Left lung (tissue), 10 donors: ENCODE data around the gene DCAF15. TPM values are rescaled to one million over a fixed set of nuclear protein-coding genes. Genes with fewer than 3 reads are reported as not detected.

ENCODE experiments used
- ATAC-seq: fragments of 200-7000 bp; cut with Tn5 transposase; one replicate; pipeline ENCODE4 v1.9.1; 2020; ENCODE audit warnings: moderate library complexity
- DNase-seq, 4 donors: peaks; one replicate each; pipeline ENCODE4 v3.0.0-alpha.2; 2013 to 2020
- H3K27ac ChIP-seq, 2 donors: fragments of 200-600 bp; sonication (generic) in 1 of 2; one replicate each; pipeline versions ENCODE4 v1.5.0 to v1.8.0; 2020 to 2021
- H3K27me3 ChIP-seq, 2 donors: fragments of 200-600 bp; sonication (generic) in 1 of 2; one replicate each; pipeline versions ENCODE4 v1.5.0 to v1.8.0; 2020 to 2021
- H3K36me3 ChIP-seq, 2 donors: fragments of 200-600 bp; sonication (generic) in 1 of 2; one replicate each; pipeline versions ENCODE4 v1.5.0 to v1.8.0; 2020 to 2021
- H3K4me1 ChIP-seq, 2 donors: fragments of 200-600 bp; one replicate each; pipeline ENCODE4 v1.8.0; 2021
- H3K4me3 ChIP-seq, 2 donors: fragments of 200-600 bp; sonication (generic) in 1 of 2; one replicate each; pipeline versions ENCODE4 v1.5.0 to v1.8.0; 2020 to 2021; ENCODE audit warnings: mild to moderate bottlenecking in 1 of 2
- H3K9me3 ChIP-seq, 2 donors: fragments of 200-600 bp; sonication (generic) in 1 of 2; one replicate each; pipeline versions ENCODE4 v1.5.0 to v1.8.0; 2020 to 2021
- intact Hi-C, 2 donors: fragments of 100-400 bp; cut with DNase I; formaldehyde crosslinking; loops; one replicate each; pipeline versions ENCODE4 v1.11.2 to v1.14.2; 2022
- polyA plus RNA-seq, 6 donors: library from polyadenylated mRNA; unstranded; fragments of 120-200 nt; gene quantifications; one replicate each; pipeline ENCODE4 v1.2.1, GENCODE V29; 2013; ENCODE audit not compliant: insufficient read length in 6 of 6
- total RNA-seq, 2 donors: library from RNA; stranded (reverse); fragmentation: NEBNext Ultra II Directional; extraction: Animal tissue kit (Norgen Biotek cat#: 25700); gene quantifications; one replicate each; pipeline ENCODE4 v1.2.1, GENCODE V29; 2021
- TF ChIP-seq, protein P1 (sequence below), 2 donors: fragments of 200-600 bp; sonication (generic) in 1 of 2; IDR thresholded peaks; one replicate each; pipeline versions ENCODE4 v1.5.0 to v1.8.0; 2021; ENCODE audit warnings: antibody characterized with exemption in 2 of 2
- donor health status: DM: no; HTN: yes; CAD: no.
- donor health status: DM: no; HTN: no; CAD: no.

The DCAF15 gene
- total and polyA plus RNA-seq, 8 donors: 20.2 to 33.7 (median 29.3) TPM

- peaks cover 0 to 49% of the 10 kb centered on the region in 2 donors for H3K36me3 ChIP-seq
- no peaks in the 10 kb centered on the region for H3K27me3 ChIP-seq
- TF ChIP-seq, protein P1, sequence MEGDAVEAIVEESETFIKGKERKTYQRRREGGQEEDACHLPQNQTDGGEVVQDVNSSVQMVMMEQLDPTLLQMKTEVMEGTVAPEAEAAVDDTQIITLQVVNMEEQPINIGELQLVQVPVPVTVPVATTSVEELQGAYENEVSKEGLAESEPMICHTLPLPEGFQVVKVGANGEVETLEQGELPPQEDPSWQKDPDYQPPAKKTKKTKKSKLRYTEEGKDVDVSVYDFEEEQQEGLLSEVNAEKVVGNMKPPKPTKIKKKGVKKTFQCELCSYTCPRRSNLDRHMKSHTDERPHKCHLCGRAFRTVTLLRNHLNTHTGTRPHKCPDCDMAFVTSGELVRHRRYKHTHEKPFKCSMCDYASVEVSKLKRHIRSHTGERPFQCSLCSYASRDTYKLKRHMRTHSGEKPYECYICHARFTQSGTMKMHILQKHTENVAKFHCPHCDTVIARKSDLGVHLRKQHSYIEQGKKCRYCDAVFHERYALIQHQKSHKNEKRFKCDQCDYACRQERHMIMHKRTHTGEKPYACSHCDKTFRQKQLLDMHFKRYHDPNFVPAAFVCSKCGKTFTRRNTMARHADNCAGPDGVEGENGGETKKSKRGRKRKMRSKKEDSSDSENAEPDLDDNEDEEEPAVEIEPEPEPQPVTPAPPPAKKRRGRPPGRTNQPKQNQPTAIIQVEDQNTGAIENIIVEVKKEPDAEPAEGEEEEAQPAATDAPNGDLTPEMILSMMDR (IDR thresholded peaks at IDR 0.05): no peak
- H3K4me3 ChIP-seq: no peak overlapping the region
- ATAC-seq (no peak), DNase-seq (no peak)
- H3K4me1 ChIP-seq: peaks cover 9 to 20% of the 10 kb centered on the region in 2 donors
- no peak overlapping the region for H3K27ac ChIP-seq
- H3K9me3 ChIP-seq: no peaks in the 10 kb centered on the region
- intact Hi-C loops: no loop called here
Measured at GRCh38 chr19:13954185-13954584, 1.9 kb downstream of the DCAF15 start.

- intact Hi-C loops: no loop called here
- peaks cover 9 to 20% of the 10 kb centered on the region in 2 donors for H3K4me1 ChIP-seq
- H3K27ac ChIP-seq: no peak overlapping the region
- peaks cover 0 to 65% of the 10 kb centered on the region in 2 donors for H3K36me3 ChIP-seq
- no peak overlapping the region for H3K4me3 ChIP-seq
- DNase-seq: no peak
- H3K9me3 ChIP-seq: no peaks in the 10 kb centered on the region
- ATAC-seq: no peak
- TF ChIP-seq, protein P1 (IDR thresholded peaks at IDR 0.05): no peak
- H3K27me3 ChIP-seq: no peaks in the 10 kb centered on the region
Measured at GRCh38 chr19:13955662-13956364, 3.5 kb downstream of the DCAF15 start.

DNA sequence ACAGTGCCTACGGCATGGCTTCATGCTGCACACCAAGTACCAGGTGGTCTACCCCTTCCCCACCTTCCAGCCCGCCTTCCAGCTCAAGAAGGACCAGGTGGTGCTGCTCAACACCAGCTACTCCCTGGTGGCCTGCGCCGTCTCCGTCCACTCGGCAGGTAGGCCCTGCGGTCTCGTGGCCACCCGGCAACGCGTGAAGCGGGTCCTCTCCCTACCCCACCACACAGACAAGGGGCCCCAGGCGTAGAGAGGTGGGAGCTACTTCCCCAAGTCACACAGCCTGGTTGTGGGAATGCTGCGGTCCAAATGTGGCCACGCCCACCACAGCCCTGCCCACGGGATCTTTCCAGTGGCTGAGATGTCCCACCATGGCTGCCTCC lies 4.0 kb downstream of the DCAF15 start:
- ATAC-seq (no peak), DNase-seq (no peak)
- Histone ChIP-seq H3K4me1 (peaks cover 9 to 20% of the 10 kb centered on the region in 2 donors), H3K27ac (no peak overlapping the region), H3K9me3 (no peaks in the 10 kb centered on the region), H3K27me3 (no peaks in the 10 kb centered on the region), H3K36me3 (peaks cover 0 to 71% of the 10 kb centered on the region in 2 donors), H3K4me3 (no peak overlapping the region)
- TF ChIP-seq, protein P1 (IDR thresholded peaks at IDR 0.05): no peak
- intact Hi-C loops: no loop called here

- H3K4me3 ChIP-seq: no peak overlapping the region
- H3K9me3 ChIP-seq: no peaks in the 10 kb centered on the region
- peaks cover 0 to 78% of the 10 kb centered on the region in 2 donors for H3K36me3 ChIP-seq
- intact Hi-C loops: no loop called here
- TF ChIP-seq, protein P1 (IDR thresholded peaks at IDR 0.05): no peak
- ATAC-seq (no peak), DNase-seq (no peak)
- peaks cover 9 to 14% of the 10 kb centered on the region in 2 donors for H3K4me1 ChIP-seq
- H3K27me3 ChIP-seq: no peaks in the 10 kb centered on the region
- H3K27ac ChIP-seq: no peak overlapping the region
Measured at GRCh38 chr19:13957051-13957450, 4.7 kb downstream of the DCAF15 start.

- DNase-seq (no peak), ATAC-seq (no peak)
- H3K4me1 ChIP-seq: peaks cover 8 to 11% of the 10 kb centered on the region in 2 donors
- intact Hi-C loops: no loop called here
- TF ChIP-seq, protein P1 (IDR thresholded peaks at IDR 0.05): no peak
- no peak overlapping the region for H3K27ac ChIP-seq
- no peak overlapping the region for H3K4me3 ChIP-seq
- H3K9me3 ChIP-seq: no peaks in the 10 kb centered on the region
- peaks cover 0 to 88% of the 10 kb centered on the region in 2 donors for H3K36me3 ChIP-seq
- no peaks in the 10 kb centered on the region for H3K27me3 ChIP-seq
Measured at GRCh38 chr19:13958043-13958442, 5.7 kb downstream of the DCAF15 start.
